GM13976 (cell line): ENCODE data around the gene ST3GAL2.
"Not testable (repeated sequence)": the region's sequence is repeated elsewhere in the genome, so short reads cannot be mapped to it uniquely, and the experiment has no call there.

Experiments used
- DNase-seq: peaks from one replicate; pipeline ENCODE4 v3.0.0; 2012; ENCODE audit warnings: low spot score
- in situ Hi-C: fragments of 300-500 bp; cut with MboI; formaldehyde crosslinking; loops from one replicate; pipeline ENCODE4 v1.12.0; 2022; ENCODE audit warnings: low sequenced_read_pairs, mixed read lengths, inconsistent platforms; ENCODE audit not compliant: unreplicated experiment
- TF ChIP-seq, protein P1 (sequence below): IDR thresholded peaks from 2 replicates; pipeline ENCODE4 v1.5.1; 2012; ENCODE audit warnings: borderline replicate concordance, mild to moderate bottlenecking; ENCODE audit not compliant: insufficient read depth; ENCODE audit errors: extremely low read depth, missing control alignments, control extremely low read depth

ST3GAL2 gene

DNA sequence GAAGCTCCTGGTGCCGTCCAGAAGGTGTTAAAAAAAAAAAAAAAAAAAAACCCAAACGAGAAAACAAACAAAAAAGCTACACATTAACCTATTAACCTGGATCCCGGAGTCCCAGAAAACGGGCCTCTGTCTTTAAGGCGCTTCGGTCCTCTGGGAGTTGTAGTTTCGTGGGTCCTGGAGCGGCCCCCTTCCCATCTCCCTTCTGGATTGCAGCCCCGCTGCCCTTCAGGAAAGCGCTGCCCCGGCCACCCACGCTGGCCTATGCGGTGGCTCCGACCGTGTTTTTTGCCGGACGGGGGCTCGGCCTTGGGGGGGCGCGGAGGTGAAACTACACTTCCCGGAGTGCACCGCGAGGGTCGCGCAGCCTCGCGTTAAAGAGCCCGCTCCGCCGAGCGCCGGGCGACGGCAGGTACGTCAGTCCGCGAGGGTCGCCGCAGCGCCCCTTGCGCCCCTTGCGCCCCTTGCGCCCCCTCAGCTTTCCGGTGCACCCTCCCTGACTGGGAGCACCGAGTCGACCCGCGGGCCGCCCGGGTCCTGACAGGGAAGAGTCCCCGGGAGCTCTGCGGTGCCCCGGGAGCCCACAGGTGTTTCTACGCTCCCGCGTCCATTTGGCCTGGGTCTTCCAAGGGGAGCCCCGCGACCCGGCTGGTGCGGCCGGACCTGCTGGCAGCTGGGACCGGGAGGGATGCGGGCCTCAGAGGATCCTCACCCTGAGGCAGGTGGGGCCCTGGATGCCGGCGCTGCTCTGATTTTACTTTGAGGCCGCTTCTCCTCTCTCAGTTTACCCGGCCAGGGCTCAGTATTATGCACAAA, 15.5 kb upstream of the ST3GAL2 start, which contains the start of gene FCSK:
Gene FCSK (plus strand): TSS at position 374 of the 813 bp plus-strand sequence. CDS start 8,596 bp downstream, outside the sequence.
- peak; percentile 89 for DNase-seq
- TF ChIP-seq, protein P1, sequence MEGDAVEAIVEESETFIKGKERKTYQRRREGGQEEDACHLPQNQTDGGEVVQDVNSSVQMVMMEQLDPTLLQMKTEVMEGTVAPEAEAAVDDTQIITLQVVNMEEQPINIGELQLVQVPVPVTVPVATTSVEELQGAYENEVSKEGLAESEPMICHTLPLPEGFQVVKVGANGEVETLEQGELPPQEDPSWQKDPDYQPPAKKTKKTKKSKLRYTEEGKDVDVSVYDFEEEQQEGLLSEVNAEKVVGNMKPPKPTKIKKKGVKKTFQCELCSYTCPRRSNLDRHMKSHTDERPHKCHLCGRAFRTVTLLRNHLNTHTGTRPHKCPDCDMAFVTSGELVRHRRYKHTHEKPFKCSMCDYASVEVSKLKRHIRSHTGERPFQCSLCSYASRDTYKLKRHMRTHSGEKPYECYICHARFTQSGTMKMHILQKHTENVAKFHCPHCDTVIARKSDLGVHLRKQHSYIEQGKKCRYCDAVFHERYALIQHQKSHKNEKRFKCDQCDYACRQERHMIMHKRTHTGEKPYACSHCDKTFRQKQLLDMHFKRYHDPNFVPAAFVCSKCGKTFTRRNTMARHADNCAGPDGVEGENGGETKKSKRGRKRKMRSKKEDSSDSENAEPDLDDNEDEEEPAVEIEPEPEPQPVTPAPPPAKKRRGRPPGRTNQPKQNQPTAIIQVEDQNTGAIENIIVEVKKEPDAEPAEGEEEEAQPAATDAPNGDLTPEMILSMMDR, result peak; percentile 26
- in situ Hi-C loops, result no loop called here

DNA sequence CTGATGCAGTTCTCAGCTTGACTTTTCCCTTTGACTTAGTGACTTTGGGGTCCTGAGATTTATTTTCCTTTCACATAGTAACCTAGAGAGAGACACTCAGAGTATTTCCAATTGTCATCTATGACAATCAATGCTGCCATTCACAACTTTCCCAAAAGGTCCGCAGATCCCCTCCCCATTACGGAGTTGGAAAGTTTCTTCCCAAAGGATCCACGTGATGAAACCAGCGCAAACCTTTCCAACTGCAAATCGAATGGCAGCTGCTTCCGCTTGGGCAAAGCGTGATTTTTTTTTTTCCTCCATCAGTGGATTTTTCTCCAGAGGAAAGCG, 15.0 kb upstream of the ST3GAL2 start:
- TF ChIP-seq, protein P1, result no peak
- in situ Hi-C loops, result no loop called here
- DNase-seq, result no peak

DNA sequence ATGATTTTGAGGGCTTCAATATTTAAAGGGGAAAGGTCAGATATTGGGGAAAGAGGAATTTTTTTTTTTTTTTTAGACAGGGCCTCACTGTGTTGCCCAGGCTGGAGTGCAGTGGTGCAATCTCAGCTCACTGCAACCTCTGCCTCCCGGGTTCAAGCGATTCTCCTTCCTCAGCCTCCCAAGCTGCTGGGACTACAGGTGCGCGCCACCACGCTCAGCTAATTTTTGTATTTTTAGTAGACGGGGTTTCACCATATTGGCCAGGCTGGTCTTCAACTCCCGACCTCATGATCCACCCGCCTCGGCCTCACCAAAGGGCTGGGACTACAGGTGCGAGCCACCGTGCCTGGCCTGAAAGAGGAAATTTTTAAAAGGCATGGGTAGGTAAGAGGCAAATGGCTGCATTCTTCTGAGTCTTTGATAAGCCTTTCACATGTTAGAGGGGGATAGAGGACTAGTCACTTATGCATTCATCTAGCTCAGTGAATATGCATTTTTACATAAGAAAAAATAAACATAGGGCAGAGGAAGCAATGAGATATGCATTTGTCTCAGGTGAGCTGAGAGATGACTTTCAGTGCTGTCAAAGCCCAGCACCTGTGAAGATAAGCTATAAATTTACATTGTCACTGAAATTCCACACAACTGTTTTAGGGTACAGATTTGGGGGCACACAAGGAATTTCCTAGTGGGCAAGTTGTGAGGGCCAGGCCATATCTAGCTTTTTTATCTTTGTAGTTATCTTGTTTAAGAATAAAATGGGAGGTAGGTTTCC, 14.4 kb upstream of the ST3GAL2 start:
- in situ Hi-C loops, result no loop called here
- TF ChIP-seq, protein P1, result no peak
- no peak for DNase-seq

DNA sequence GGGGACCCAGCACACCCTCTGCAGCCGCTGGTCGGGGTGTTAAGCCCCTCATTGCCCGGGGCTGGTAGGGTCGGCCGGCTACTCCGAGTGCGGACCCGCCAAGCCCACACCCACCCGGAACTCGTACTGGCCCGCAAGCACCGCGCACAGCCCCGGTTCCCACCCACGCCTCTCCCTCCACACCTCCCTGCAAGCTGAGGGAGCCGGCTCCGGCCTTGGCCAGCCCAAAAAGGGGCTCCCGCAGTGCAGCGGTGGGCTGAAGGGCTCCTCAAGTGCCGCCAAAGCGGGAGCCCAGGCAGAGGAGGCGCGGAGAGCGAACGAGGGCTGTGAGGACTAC, 12.1 kb upstream of the ST3GAL2 start:
- DNase-seq, in situ Hi-C loops: not testable (repeated sequence)

DNA sequence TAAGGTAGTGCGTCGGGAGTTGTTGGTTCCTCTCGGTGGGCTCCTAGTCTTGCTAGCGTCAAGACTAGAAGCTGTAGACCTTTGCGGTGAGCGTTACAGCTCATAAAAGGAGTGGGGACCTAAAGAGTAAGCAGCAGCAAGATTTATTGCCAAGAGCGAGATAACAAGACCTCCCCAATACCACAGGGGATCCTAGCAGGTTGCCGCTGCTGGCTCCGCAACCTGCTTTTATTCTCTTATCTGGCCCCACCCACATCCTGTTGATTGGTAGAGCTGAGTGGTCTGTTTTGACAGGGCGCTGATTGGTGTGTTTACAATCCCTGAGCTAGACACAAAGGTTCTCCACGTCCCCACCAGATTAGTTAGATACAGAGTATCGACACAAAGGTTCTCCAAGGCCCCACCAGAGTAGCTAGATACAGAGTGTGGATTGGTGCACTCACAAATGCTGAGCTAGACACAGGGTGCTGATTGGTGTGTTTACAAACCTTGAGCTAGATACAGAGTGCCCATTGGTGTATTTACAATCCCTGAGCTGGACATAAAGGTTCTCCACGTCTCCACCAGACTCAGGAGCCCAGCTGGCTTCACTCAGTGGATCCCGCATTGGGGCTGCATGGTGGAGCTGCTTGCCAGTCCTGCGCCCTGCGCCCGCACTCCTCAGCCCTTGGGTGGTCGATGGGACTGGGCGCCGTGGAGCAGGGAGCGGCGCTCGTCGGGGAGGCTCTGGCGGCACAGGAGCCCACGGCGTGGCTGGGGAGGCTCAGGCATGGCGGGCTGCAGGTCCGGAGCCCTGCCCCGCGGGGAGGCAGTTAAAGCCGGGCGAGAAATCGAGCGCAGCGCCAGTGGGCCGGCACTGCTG, 11.5 kb upstream of the ST3GAL2 start:
- DNase-seq, in situ Hi-C loops: not testable (repeated sequence)

DNA sequence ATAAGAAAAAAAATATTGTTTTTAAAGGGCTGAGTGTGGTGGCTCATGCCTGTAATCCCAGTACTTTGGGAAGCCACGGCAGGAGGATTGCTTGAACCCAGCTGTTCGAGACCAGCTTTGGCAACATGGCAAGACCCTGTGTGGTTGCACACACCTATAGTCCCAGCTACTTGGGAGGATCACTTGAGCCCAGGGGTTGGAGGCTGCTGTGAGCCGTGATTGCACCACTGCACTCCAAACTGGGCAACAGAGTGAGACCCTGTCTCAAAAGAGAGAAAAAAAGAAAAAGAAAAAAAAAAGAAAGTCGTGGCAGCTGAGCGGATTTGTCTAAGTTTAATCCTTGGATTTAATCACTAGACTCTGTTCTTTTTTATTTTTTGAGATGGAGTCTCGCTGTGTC, 9.2 kb upstream of the ST3GAL2 start:
- no peak for DNase-seq
- TF ChIP-seq, protein P1, result no peak
- in situ Hi-C loops, result no loop called here

DNA sequence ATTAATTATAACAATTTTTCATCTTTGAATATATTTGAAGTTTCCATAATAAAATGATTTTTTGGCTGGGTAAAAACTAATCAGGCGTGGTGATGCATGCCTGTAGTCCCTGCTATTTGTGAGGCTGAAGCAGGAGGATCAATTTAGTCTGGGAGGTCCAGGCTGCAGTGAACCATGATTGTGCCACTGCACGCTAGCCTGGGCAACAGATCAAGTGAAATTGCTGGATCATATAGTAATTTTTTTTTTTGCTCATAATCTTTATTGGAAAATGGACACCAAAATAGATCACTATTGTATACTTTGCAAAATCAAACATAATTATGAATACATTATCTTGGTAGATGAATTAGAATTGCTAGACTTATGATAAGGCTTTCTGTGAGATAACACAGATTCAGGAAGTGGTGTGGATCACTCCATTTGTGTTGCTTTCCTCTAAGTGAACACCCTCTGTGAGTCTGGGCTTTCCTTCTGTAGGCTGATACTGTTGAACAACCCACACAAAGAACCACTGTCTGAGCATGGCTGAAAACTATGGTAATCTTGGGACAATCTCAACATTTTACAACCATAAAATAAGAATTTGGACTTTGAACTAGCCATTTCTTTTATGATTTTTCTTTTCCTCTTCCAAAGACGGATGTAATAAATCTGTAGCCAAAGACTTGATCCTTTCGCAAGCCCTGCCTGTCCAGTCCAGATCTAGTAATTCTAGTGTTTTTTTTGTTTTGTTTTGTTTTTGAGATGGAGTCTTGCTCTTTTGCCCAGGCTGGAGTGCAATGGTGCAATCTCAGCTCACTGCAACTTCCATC, 5.6 kb upstream of the ST3GAL2 start:
- in situ Hi-C loops, result no loop called here
- TF ChIP-seq, protein P1, result no peak
- DNase-seq, result no peak
